Esophagus squamous epithelium (tissue), 4 donors: Measurements from ENCODE around the gene CSF1R.

Source experiments
- POLR2A ChIP-seq, 4 donors: fragments of 450-650 bp; IDR thresholded peaks; one replicate each; pipeline ENCODE4 v1.6.1; 2017; ENCODE audit warnings: antibody characterized with exemption in 4 of 4, mild to moderate bottlenecking in 4 of 4, moderate library complexity in 3 of 4
- TF ChIP-seq, protein P1 (sequence below), 6 experiments: fragments of 450-650 bp in 4 of 6; fragments of 200-600 bp in 2 of 6; sonication (generic) in 2 of 6; IDR thresholded peaks; one replicate each; pipeline ENCODE4 v1.5.1; 2016 to 2019; ENCODE audit warnings: antibody characterized with exemption in 6 of 6, mild to moderate bottlenecking in 4 of 6, moderate library complexity in 4 of 6

DNA sequence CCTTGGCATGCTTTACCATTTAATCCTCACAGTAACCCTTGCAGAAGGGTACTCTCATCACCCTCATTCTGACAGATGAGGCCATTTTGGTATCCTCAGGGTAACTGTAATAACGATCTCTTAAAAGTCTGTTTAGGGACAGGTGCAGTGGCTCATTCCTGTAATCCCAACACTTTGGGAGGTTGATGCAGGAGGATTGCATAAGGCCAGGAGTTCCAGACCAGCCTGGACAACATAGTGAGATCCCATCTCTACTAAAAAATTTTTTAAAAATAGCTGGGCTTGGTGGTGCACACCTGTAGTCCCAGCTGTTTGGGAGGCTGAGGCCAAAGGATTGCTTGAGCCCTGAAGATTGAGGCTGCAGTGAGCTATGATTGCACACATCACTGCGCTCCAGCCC lies 31.8 kb downstream of the CSF1R start:
- TF ChIP-seq, protein P1, sequence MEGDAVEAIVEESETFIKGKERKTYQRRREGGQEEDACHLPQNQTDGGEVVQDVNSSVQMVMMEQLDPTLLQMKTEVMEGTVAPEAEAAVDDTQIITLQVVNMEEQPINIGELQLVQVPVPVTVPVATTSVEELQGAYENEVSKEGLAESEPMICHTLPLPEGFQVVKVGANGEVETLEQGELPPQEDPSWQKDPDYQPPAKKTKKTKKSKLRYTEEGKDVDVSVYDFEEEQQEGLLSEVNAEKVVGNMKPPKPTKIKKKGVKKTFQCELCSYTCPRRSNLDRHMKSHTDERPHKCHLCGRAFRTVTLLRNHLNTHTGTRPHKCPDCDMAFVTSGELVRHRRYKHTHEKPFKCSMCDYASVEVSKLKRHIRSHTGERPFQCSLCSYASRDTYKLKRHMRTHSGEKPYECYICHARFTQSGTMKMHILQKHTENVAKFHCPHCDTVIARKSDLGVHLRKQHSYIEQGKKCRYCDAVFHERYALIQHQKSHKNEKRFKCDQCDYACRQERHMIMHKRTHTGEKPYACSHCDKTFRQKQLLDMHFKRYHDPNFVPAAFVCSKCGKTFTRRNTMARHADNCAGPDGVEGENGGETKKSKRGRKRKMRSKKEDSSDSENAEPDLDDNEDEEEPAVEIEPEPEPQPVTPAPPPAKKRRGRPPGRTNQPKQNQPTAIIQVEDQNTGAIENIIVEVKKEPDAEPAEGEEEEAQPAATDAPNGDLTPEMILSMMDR (IDR thresholded peaks at IDR 0.05), result no peak
- TF ChIP-seq POLR2A (IDR thresholded peaks at IDR 0.05), result no peak
